ENCODE results near the gene DLGAP1. TPM values are rescaled to one million over a fixed set of nuclear protein-coding genes. Genes with fewer than 3 reads are reported as not detected.
A peak's percentile ranks its signal among the peaks of the same experiment; 100 is the strongest.
"Not testable (repeated sequence)": the region's sequence is repeated elsewhere in the genome, so short reads cannot be mapped to it uniquely, and the experiment has no call there.

Gene DLGAP1
- total RNA-seq, 1 experiment from 2014 or later: 23.0 TPM

DNA sequence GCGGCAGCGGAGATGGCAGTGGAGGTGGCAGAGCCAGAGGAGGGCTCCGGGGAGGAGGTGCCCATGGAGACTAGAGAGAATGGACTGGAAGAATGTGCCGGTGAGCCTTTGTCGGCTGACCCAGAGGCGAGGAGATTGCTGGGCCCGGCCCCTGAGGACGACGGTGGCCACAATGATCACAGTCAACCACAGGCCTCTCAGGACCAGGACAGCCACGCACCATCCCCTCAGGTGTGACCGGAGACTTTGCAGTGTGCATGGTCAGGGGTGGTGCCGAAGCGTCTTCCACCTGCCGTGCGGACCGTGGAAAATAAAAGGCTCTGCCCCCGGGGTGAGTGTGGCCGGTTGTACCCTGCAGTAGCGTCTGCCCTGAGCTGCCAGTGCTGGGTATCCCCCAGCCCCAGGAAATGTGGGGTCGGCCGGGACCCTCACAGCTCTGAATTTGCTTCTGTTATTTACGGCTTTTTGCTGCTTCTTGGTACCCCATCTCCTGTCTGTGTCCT is 874.5 kb downstream of the DLGAP1 start:
- POLR2A ChIA-PET; H3K27me3 Mint-ChIP-seq (ENCODE audit: low read depth); H3K27ac Mint-ChIP-seq; DNase-seq (ENCODE audit: low spot score); ATAC-seq; H3K4me3 Mint-ChIP-seq; H3K36me3 Mint-ChIP-seq; H3K9me3 Mint-ChIP-seq: not testable (repeated sequence)
- H3K4me1 Mint-ChIP-seq: peaks cover 60% of the 10 kb centered on the region
- CTCF ChIA-PET: interaction anchor here (1.0 kb wide), 1 partner anchor 14 kb away, joined by 3 read pairs; no protein-coding TSS in a partner anchor

DNA sequence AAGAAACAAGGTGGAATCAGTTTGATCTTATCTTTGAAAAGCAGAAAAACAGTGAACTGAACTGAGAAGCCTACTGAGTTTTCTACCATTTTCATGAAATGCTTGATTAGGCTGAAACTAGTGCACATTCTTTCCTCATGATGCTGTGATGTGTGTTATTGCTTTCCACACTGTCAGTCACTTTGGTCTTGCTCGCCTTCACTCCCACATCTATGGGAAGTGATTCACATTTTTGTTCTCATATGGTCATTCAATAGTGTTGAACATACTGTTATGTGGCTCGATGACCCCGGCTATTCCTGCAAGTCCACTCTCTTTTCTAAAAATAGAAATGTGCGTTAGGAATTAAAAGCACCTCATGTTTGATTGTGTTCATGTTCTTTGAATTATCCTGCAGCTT is 875.4 kb downstream of the DLGAP1 start:
- ChIA-PET CTCF (interaction anchor here (1.0 kb wide), 1 partner anchor 14 kb away, joined by 3 read pairs; no protein-coding TSS in a partner anchor), POLR2A (no interaction called here)
- H3K27me3 Mint-ChIP-seq (ENCODE audit: low read depth): no peaks in the 10 kb centered on the region
- no peak overlapping the region for H3K4me3 Mint-ChIP-seq
- no peaks in the 10 kb centered on the region for H3K9me3 Mint-ChIP-seq
- TF ChIP-seq CREB1 (CRISPR knock-in tag; IDR thresholded peaks at IDR 0.05): no peak
- no peak for TF ChIP-seq SMAD4 (CRISPR knock-in tag; IDR thresholded peaks at IDR 0.05)
- no peak for TF ChIP-seq TEAD1 (CRISPR knock-in tag; IDR thresholded peaks at IDR 0.05)
- no peak for TF ChIP-seq ZNF138 (CRISPR knock-in tag; conservative IDR thresholded peaks at IDR 0.05)
- no peak for TF ChIP-seq ZNF121 (CRISPR knock-in tag; IDR thresholded peaks at IDR 0.05)
- no peak for TF ChIP-seq CBFB (CRISPR knock-in tag; IDR thresholded peaks at IDR 0.05; ENCODE audit: low read depth)
- TF ChIP-seq, protein P1, sequence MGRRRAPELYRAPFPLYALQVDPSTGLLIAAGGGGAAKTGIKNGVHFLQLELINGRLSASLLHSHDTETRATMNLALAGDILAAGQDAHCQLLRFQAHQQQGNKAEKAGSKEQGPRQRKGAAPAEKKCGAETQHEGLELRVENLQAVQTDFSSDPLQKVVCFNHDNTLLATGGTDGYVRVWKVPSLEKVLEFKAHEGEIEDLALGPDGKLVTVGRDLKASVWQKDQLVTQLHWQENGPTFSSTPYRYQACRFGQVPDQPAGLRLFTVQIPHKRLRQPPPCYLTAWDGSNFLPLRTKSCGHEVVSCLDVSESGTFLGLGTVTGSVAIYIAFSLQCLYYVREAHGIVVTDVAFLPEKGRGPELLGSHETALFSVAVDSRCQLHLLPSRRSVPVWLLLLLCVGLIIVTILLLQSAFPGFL (CRISPR knock-in tag; IDR thresholded peaks at IDR 0.05; ENCODE audit: borderline replicate concordance): no peak
- no peak for TF ChIP-seq SOX15 (CRISPR knock-in tag; IDR thresholded peaks at IDR 0.05)
- no peak for TF ChIP-seq ZNF396 (CRISPR knock-in tag; IDR thresholded peaks at IDR 0.05; ENCODE audit: borderline replicate concordance)
- TF ChIP-seq, protein P2, sequence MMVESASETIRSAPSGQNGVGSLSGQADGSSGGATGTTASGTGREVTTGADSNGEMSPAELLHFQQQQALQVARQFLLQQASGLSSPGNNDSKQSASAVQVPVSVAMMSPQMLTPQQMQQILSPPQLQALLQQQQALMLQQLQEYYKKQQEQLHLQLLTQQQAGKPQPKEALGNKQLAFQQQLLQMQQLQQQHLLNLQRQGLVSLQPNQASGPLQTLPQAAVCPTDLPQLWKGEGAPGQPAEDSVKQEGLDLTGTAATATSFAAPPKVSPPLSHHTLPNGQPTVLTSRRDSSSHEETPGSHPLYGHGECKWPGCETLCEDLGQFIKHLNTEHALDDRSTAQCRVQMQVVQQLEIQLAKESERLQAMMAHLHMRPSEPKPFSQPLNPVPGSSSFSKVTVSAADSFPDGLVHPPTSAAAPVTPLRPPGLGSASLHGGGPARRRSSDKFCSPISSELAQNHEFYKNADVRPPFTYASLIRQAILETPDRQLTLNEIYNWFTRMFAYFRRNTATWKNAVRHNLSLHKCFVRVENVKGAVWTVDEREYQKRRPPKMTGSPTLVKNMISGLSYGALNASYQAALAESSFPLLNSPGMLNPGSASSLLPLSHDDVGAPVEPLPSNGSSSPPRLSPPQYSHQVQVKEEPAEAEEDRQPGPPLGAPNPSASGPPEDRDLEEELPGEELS (CRISPR knock-in tag; IDR thresholded peaks at IDR 0.05): no peak
- no peak for TF ChIP-seq ZBTB21 (CRISPR knock-in tag; IDR thresholded peaks at IDR 0.05; ENCODE audit: borderline replicate concordance)
- no peak for TF ChIP-seq FOXJ3 (CRISPR knock-in tag; IDR thresholded peaks at IDR 0.05; ENCODE audit: borderline replicate concordance)
- TF ChIP-seq, protein P3, sequence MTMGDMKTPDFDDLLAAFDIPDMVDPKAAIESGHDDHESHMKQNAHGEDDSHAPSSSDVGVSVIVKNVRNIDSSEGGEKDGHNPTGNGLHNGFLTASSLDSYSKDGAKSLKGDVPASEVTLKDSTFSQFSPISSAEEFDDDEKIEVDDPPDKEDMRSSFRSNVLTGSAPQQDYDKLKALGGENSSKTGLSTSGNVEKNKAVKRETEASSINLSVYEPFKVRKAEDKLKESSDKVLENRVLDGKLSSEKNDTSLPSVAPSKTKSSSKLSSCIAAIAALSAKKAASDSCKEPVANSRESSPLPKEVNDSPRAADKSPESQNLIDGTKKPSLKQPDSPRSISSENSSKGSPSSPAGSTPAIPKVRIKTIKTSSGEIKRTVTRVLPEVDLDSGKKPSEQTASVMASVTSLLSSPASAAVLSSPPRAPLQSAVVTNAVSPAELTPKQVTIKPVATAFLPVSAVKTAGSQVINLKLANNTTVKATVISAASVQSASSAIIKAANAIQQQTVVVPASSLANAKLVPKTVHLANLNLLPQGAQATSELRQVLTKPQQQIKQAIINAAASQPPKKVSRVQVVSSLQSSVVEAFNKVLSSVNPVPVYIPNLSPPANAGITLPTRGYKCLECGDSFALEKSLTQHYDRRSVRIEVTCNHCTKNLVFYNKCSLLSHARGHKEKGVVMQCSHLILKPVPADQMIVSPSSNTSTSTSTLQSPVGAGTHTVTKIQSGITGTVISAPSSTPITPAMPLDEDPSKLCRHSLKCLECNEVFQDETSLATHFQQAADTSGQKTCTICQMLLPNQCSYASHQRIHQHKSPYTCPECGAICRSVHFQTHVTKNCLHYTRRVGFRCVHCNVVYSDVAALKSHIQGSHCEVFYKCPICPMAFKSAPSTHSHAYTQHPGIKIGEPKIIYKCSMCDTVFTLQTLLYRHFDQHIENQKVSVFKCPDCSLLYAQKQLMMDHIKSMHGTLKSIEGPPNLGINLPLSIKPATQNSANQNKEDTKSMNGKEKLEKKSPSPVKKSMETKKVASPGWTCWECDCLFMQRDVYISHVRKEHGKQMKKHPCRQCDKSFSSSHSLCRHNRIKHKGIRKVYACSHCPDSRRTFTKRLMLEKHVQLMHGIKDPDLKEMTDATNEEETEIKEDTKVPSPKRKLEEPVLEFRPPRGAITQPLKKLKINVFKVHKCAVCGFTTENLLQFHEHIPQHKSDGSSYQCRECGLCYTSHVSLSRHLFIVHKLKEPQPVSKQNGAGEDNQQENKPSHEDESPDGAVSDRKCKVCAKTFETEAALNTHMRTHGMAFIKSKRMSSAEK (CRISPR knock-in tag; IDR thresholded peaks at IDR 0.05; ENCODE audit: borderline replicate concordance): no peak
- no peak for TF ChIP-seq ZNF263 (CRISPR knock-in tag; IDR thresholded peaks at IDR 0.05; ENCODE audit: low read depth)
- TF ChIP-seq, protein P4, sequence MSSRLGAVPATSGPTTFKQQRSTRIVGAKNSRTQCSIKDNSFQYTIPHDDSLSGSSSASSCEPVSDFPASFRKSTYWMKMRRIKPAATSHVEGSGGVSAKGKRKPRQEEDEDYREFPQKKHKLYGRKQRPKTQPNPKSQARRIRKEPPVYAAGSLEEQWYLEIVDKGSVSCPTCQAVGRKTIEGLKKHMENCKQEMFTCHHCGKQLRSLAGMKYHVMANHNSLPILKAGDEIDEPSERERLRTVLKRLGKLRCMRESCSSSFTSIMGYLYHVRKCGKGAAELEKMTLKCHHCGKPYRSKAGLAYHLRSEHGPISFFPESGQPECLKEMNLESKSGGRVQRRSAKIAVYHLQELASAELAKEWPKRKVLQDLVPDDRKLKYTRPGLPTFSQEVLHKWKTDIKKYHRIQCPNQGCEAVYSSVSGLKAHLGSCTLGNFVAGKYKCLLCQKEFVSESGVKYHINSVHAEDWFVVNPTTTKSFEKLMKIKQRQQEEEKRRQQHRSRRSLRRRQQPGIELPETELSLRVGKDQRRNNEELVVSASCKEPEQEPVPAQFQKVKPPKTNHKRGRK (CRISPR knock-in tag; IDR thresholded peaks at IDR 0.05; ENCODE audit: borderline replicate concordance): no peak
- no peak for TF ChIP-seq IRF2 (CRISPR knock-in tag; IDR thresholded peaks at IDR 0.05; ENCODE audit: borderline replicate concordance, low read depth)
- no peak for TF ChIP-seq CREM (CRISPR knock-in tag; IDR thresholded peaks at IDR 0.05)
- no peak for TF ChIP-seq KAT7 (CRISPR knock-in tag; IDR thresholded peaks at IDR 0.05; ENCODE audit: borderline replicate concordance)
- no peak for TF ChIP-seq NFE2L1 (CRISPR knock-in tag; IDR thresholded peaks at IDR 0.05)
- H3K27ac Mint-ChIP-seq: peak overlapping the region; percentile 17; the same call in 1 of the 2 replicates
- H3K36me3 Mint-ChIP-seq: peaks cover 3% of the 10 kb centered on the region; the same call in 1 of the 2 replicates
- H3K4me1 Mint-ChIP-seq: peaks cover 53% of the 10 kb centered on the region
- ATAC-seq (no peak), DNase-seq (ENCODE audit: low spot score) (no peak)

All from WTC11 (cell line).